ENCODE data around the gene UFC1. TPM values are rescaled to one million over a fixed set of nuclear protein-coding genes. Genes with fewer than 3 reads are reported as not detected.

The UFC1 gene
- total RNA-seq, 2 experiments from 2014 or later, result 96.6 to 97.8 TPM

- H3K27me3 Mint-ChIP-seq, result no peaks in the 10 kb centered on the region
- H3K4me3 Mint-ChIP-seq, result no peak overlapping the region
- peaks cover 45% of the 10 kb centered on the region for H3K4me1 Mint-ChIP-seq (ENCODE audit: low read depth)
- Histone ChIP-seq H3K27me3 (ENCODE audit: control insufficient read depth in 1 of 2, insufficient read depth in 2 of 2, low read length in 2 of 2) (no peaks in the 10 kb centered on the region), H3K4me3 (ENCODE audit: low read length) (no peak overlapping the region), H3K9me3 (ENCODE audit: control insufficient read depth in 1 of 2, insufficient read depth in 1 of 2, low read length in 2 of 2) (no peaks in the 10 kb centered on the region), H3K27ac (ENCODE audit: low read depth in 1 of 2, low read length in 2 of 2) (no peak overlapping the region), H3K4me1 (ENCODE audit: insufficient read depth, low read length) (peaks cover 21% of the 10 kb centered on the region), H3K36me3 (ENCODE audit: insufficient read depth, low read length) (peaks cover 12% of the 10 kb centered on the region)
- no peak overlapping the region for H3K27ac Mint-ChIP-seq
- no peaks in the 10 kb centered on the region for H3K9me3 Mint-ChIP-seq
- POLR2A ChIA-PET, result no interaction called here
- CTCF ChIA-PET, result no interaction called here
- no peak for ATAC-seq (ENCODE audit: poor library complexity)
- intact Hi-C loops (cut with DNase I, micrococcal nuclease), result no loop called here
- DNase-seq, result no peak
- H3K36me3 Mint-ChIP-seq (ENCODE audit: low read depth), result peaks cover 22% of the 10 kb centered on the region
- TF ChIP-seq CTCF (IDR thresholded peaks at IDR 0.05), result no peak
Observed at GRCh38 chr1:161111527-161111926, 42.3 kb upstream of the UFC1 start.

DNA sequence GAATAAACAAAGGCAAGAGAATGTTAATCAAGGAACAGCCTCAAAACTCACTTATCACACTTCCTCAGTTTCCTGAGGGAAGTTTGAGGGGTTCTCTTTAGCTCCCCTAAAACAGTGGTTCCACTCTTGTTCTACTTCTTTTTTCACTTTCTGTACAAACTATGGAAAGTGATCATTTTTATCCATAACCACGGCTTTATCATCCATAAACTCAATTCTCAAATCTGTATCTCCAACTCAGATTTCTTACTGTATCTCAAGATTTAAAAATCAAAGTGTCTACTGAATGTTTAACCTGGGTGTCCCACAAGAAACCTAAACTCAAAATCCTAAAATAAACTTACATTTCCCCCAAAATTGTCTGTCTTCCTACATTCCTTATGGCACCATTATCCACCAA is 39.9 kb upstream of the UFC1 start:
- no peak overlapping the region for H3K4me3 ChIP-seq (ENCODE audit: low read length)
- CTCF ChIA-PET, result no interaction called here
- H3K27me3 ChIP-seq (ENCODE audit: control insufficient read depth in 1 of 2, insufficient read depth in 2 of 2, low read length in 2 of 2), result no peaks in the 10 kb centered on the region
- H3K27ac ChIP-seq (ENCODE audit: low read depth in 1 of 2, low read length in 2 of 2), result no peak overlapping the region
- Mint-ChIP-seq H3K4me3 (no peak overlapping the region), H3K36me3 (ENCODE audit: low read depth) (peaks cover 32% of the 10 kb centered on the region), H3K9me3 (no peaks in the 10 kb centered on the region), H3K27ac (peak overlapping the region; percentile 50), H3K4me1 (ENCODE audit: low read depth) (peaks cover 66% of the 10 kb centered on the region), H3K27me3 (no peaks in the 10 kb centered on the region)
- H3K9me3 ChIP-seq (ENCODE audit: control insufficient read depth in 1 of 2, insufficient read depth in 1 of 2, low read length in 2 of 2), result no peaks in the 10 kb centered on the region
- H3K4me1 ChIP-seq (ENCODE audit: insufficient read depth, low read length), result peaks cover 37% of the 10 kb centered on the region
- POLR2A ChIA-PET, result no interaction called here
- peaks cover 9% of the 10 kb centered on the region for H3K36me3 ChIP-seq (ENCODE audit: insufficient read depth, low read length)
- DNase-seq, result no peak
- TF ChIP-seq CTCF (IDR thresholded peaks at IDR 0.05), result no peak
- no peak for ATAC-seq (ENCODE audit: poor library complexity)
- intact Hi-C loops (cut with DNase I, micrococcal nuclease), result no loop called here

DNA sequence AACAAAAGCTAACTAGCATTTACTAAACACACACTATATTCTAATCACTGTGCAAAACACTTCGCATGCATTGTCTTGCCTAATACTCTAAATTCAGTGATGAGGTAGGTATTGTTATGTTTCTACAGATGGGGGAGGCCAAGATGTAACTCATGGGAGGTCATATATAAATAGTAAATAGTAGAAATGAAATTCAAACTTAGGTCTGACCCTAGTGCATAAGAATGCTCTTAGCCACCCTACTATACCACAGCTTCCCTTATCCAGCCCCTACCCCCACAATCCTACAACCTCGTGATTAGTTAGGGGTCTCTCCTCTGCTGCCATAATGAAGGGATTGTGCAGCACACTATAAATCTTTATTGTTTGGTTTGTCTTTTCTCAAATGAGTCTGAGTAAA is 39.2 kb upstream of the UFC1 start:
- ChIA-PET POLR2A (no interaction called here), CTCF (no interaction called here)
- peaks cover 43% of the 10 kb centered on the region for H3K4me1 ChIP-seq (ENCODE audit: insufficient read depth, low read length)
- H3K27me3 ChIP-seq (ENCODE audit: control insufficient read depth in 1 of 2, insufficient read depth in 2 of 2, low read length in 2 of 2), result no peaks in the 10 kb centered on the region
- no peak for ATAC-seq (ENCODE audit: poor library complexity)
- no peak for TF ChIP-seq CTCF (IDR thresholded peaks at IDR 0.05)
- Mint-ChIP-seq H3K9me3 (no peaks in the 10 kb centered on the region), H3K27me3 (no peaks in the 10 kb centered on the region), H3K4me1 (ENCODE audit: low read depth) (peaks cover 72% of the 10 kb centered on the region), H3K36me3 (ENCODE audit: low read depth) (peaks cover 29% of the 10 kb centered on the region), H3K27ac (peak overlapping the region; percentile 50), H3K4me3 (no peak overlapping the region)
- no peak overlapping the region for H3K4me3 ChIP-seq (ENCODE audit: low read length)
- peaks cover 8% of the 10 kb centered on the region for H3K36me3 ChIP-seq (ENCODE audit: insufficient read depth, low read length)
- H3K9me3 ChIP-seq (ENCODE audit: control insufficient read depth in 1 of 2, insufficient read depth in 1 of 2, low read length in 2 of 2), result no peaks in the 10 kb centered on the region
- no peak for DNase-seq
- no peak overlapping the region for H3K27ac ChIP-seq (ENCODE audit: low read depth in 1 of 2, low read length in 2 of 2)
- intact Hi-C loops (cut with DNase I, micrococcal nuclease), result no loop called here

All from CD4-positive, alpha-beta T cell (primary cell).